ENCODE data around the gene CPT1B.
A peak's percentile ranks its signal among the peaks of the same experiment; 100 is the strongest.
"Not testable (repeated sequence)": the region's sequence is repeated elsewhere in the genome, so short reads cannot be mapped to it uniquely, and the experiment has no call there.

The CPT1B gene

GRCh38 chr22:50609599-50609998 is 31.4 kb upstream of the CPT1B start:
- DNase-seq (ENCODE audit: low read depth): no peak

- no peak for DNase-seq (ENCODE audit: low read depth)
These were observed 30.8 kb upstream of the CPT1B start for GRCh38 chr22:50608996-50609395.

GRCh38 chr22:50608058-50608840 is 30.0 kb upstream of the CPT1B start:
- not testable (repeated sequence) for DNase-seq (ENCODE audit: low read depth)

GRCh38 chr22:50607659-50608020 is 29.4 kb upstream of the CPT1B start:
- DNase-seq (ENCODE audit: low read depth): no peak

GRCh38 chr22:50606946-50607658 is 28.9 kb upstream of the CPT1B start:
- no peak for DNase-seq (ENCODE audit: low read depth)

GRCh38 chr22:50606165-50606945 is 28.1 kb upstream of the CPT1B start:
- no peak for DNase-seq (ENCODE audit: low read depth)

- no peak for DNase-seq (ENCODE audit: low read depth)
These were observed 27.4 kb upstream of the CPT1B start for GRCh38 chr22:50605613-50606074.

GRCh38 chr22:50605002-50605612 is 26.9 kb upstream of the CPT1B start:
- DNase-seq (ENCODE audit: low read depth): no peak

- no peak for DNase-seq (ENCODE audit: low read depth)
These were observed 26.2 kb upstream of the CPT1B start for GRCh38 chr22:50604256-50605001.

- no peak for DNase-seq (ENCODE audit: low read depth)
These were observed 25.5 kb upstream of the CPT1B start for GRCh38 chr22:50603511-50604255.

GRCh38 chr22:50602338-50602700 is 24.1 kb upstream of the CPT1B start:
- no peak for DNase-seq (ENCODE audit: low read depth)

- DNase-seq (ENCODE audit: low read depth): no peak
These were observed 23.6 kb upstream of the CPT1B start for GRCh38 chr22:50601669-50602337.

- no peak for DNase-seq (ENCODE audit: low read depth)
These were observed 22.9 kb upstream of the CPT1B start for GRCh38 chr22:50600967-50601668.

- DNase-seq (ENCODE audit: low read depth): no peak
These were observed 22.3 kb upstream of the CPT1B start, which contains the start of gene MAPK8IP2 for GRCh38 chr22:50600538-50600937. Gene MAPK8IP2 (plus strand): TSS chr22:50600793. CDS start chr22:50600819, 26 bp downstream.

- DNase-seq (ENCODE audit: low read depth): peak; percentile 33
These were observed 21.7 kb upstream of the CPT1B start for GRCh38 chr22:50599816-50600455.

GRCh38 chr22:50597097-50597496 is 18.9 kb upstream of the CPT1B start:
- DNase-seq (ENCODE audit: low read depth): no peak

GRCh38 chr22:50595189-50595588 is 17.0 kb upstream of the CPT1B start:
- no peak for DNase-seq (ENCODE audit: low read depth)

GRCh38 chr22:50587407-50587806 is 9.2 kb upstream of the CPT1B start:
- no peak for DNase-seq (ENCODE audit: low read depth)

- no peak for DNase-seq (ENCODE audit: low read depth)
These were observed 8.2 kb upstream of the CPT1B start for GRCh38 chr22:50586416-50586815.

All from stimulated activated CD8-positive, alpha-beta memory T cell treated with anti-CD3 and anti-CD28 coated beads, Interleukin-15, amount 100 ng/mL, for 24 hours (primary cell).